GM19397 (cell line): ENCODE measurements around the gene HSPB7.
"Not testable (repeated sequence)": the region's sequence is repeated elsewhere in the genome, so short reads cannot be mapped to it uniquely, and the experiment has no call there.

ENCODE experiments used
- ATAC-seq: cut with Tn5 transposase; IDR thresholded peaks from one replicate; pipeline ENCODE4 v1.9.1; 2021; ENCODE audit warnings: mild to moderate bottlenecking, moderate library complexity; ENCODE audit not compliant: unreplicated experiment

Gene HSPB7

GRCh38 chr1:16023050-16023653 is 5.3 kb upstream of the HSPB7 start:
- ATAC-seq, result no peak

GRCh38 chr1:16022393-16022792 is 4.5 kb upstream of the HSPB7 start:
- no peak for ATAC-seq

- no peak for ATAC-seq
Observed at GRCh38 chr1:16021681-16022080, 3.8 kb upstream of the HSPB7 start, which contains the start of gene CLCNKA. TSS of gene CLCNKA (plus strand) at chr1:16022036. CDS start at chr1:16022620, 584 bp downstream.

GRCh38 chr1:16020878-16021277 is 3.0 kb upstream of the HSPB7 start:
- not testable (repeated sequence) for ATAC-seq

GRCh38 chr1:16020325-16020724 is 2.5 kb upstream of the HSPB7 start:
- ATAC-seq, result no peak

GRCh38 chr1:16019644-16020277 is 1.9 kb upstream of the HSPB7 start:
- no peak for ATAC-seq

- no peak for ATAC-seq
Observed at GRCh38 chr1:16018749-16019643, 1.2 kb upstream of the HSPB7 start.

- ATAC-seq, result no peak
Observed at GRCh38 chr1:16018308-16018707, 465 bp upstream of the HSPB7 start.

- ATAC-seq, result no peak
Observed at GRCh38 chr1:16017076-16017460, 775 bp downstream of the HSPB7 start.

GRCh38 chr1:16015960-16016901 is 1.6 kb downstream of the HSPB7 start:
- no peak for ATAC-seq

GRCh38 chr1:16015491-16015890 is 2.4 kb downstream of the HSPB7 start:
- no peak for ATAC-seq

- ATAC-seq, result no peak
Observed at GRCh38 chr1:16014509-16015482, 3.0 kb downstream of the HSPB7 start.

- no peak for ATAC-seq
Observed at GRCh38 chr1:16013908-16014258, 4.0 kb downstream of the HSPB7 start.

GRCh38 chr1:16013220-16013907 is 4.5 kb downstream of the HSPB7 start:
- no peak for ATAC-seq

- ATAC-seq, result no peak
Observed at GRCh38 chr1:16012590-16013219, 5.1 kb downstream of the HSPB7 start.

- ATAC-seq, result no peak
Observed at GRCh38 chr1:16011936-16012589, 5.8 kb downstream of the HSPB7 start.

- ATAC-seq, result no peak
Observed at GRCh38 chr1:16010837-16011236, 7.0 kb downstream of the HSPB7 start.

GRCh38 chr1:16009678-16010077 is 8.2 kb downstream of the HSPB7 start:
- ATAC-seq, result no peak
